Neural cell (in vitro differentiated cells): Measurements from ENCODE around the gene FAM168A. TPM values are rescaled to one million over a fixed set of nuclear protein-coding genes. Genes with fewer than 3 reads are reported as not detected.

Experiments
- H2AFZ ChIP-seq: fragments of 200-600, 300-800 bp; sonication (generic), shearing (Covaris generic); 2 replicates; pipeline ENCODE4 v1.6.0; 2014; ENCODE audit warnings: low read depth, mild to moderate bottlenecking, antibody characterized with exemption, low read length, moderate library complexity
- H3F3A ChIP-seq: fragments of 200-600 bp; shearing (Covaris generic); 2 replicates; pipeline ENCODE4 v1.6.1; 2016; ENCODE audit warnings: mild to moderate bottlenecking, moderate library complexity, mixed read lengths, antibody characterized with exemption, low read length; ENCODE audit not compliant: insufficient read depth, poor library complexity, severe bottlenecking
- H3K27ac ChIP-seq: fragments of 200-600, 300-800 bp; sonication (generic), shearing (Covaris generic); 2 replicates; pipeline ENCODE4 v1.5.1; 2014; ENCODE audit warnings: mild to moderate bottlenecking, low read length, moderate library complexity
- H3K27me3 ChIP-seq: fragments of 300-800, 200-600 bp; sonication (generic), shearing (Covaris generic); 2 replicates; pipeline ENCODE4 v1.6.0; 2014; ENCODE audit warnings: mild to moderate bottlenecking, low read depth, low read length, moderate library complexity; ENCODE audit not compliant: insufficient read depth
- H3K36me3 ChIP-seq: fragments of 300-800, 200-600 bp; sonication (generic), shearing (Covaris generic); 2 replicates; pipeline ENCODE4 v1.5.1; 2014; ENCODE audit warnings: mild to moderate bottlenecking, antibody characterized with exemption, low read length, moderate library complexity; ENCODE audit not compliant: insufficient read depth
- H3K4me2 ChIP-seq: fragments of 300-800, 200-600 bp; sonication (generic), shearing (Covaris generic); 2 replicates; pipeline ENCODE4 v1.6.0; 2014; ENCODE audit warnings: mild to moderate bottlenecking, low read length
- H3K4me3 ChIP-seq: fragments of 300-800, 200-600 bp; sonication (generic), shearing (Covaris generic); 2 replicates; pipeline ENCODE4 v1.5.1; 2014; ENCODE audit warnings: mild to moderate bottlenecking, low read length, moderate library complexity
- H3K79me2 ChIP-seq: fragments of 200-600 bp; shearing (Covaris generic); replicated peaks from 2 replicates; pipeline ENCODE4 v1.6.0; 2014; ENCODE audit warnings: mild to moderate bottlenecking, low read length, moderate library complexity; ENCODE audit not compliant: insufficient read depth
- H3K9ac ChIP-seq: fragments of 300-800, 200-600 bp; sonication (generic), shearing (Covaris generic); 2 replicates; pipeline ENCODE4 v1.6.1; 2016; ENCODE audit warnings: mild to moderate bottlenecking, low read length, mixed read lengths
- H3K9me2 ChIP-seq: fragments of 200-600 bp; shearing (Covaris generic); 2 replicates; pipeline ENCODE4 v1.6.1; 2016; ENCODE audit warnings: mild to moderate bottlenecking, low read length, mixed read lengths; ENCODE audit not compliant: insufficient read depth
- H3K9me3 ChIP-seq: fragments of 200-600, 300-800 bp; sonication (generic), shearing (Covaris generic); 2 replicates; pipeline ENCODE4 v1.6.1; 2016; ENCODE audit warnings: mild to moderate bottlenecking, mixed run types, low read length, moderate library complexity, mixed read lengths
- H4K20me1 ChIP-seq: fragments of 200-600 bp; shearing (Covaris generic); 2 replicates; pipeline ENCODE4 v1.6.1; 2016; ENCODE audit warnings: mild to moderate bottlenecking, mixed run types; ENCODE audit not compliant: insufficient read depth
- EP300 ChIP-seq: fragments of 450-650 bp; conservative IDR thresholded peaks from 2 replicates; pipeline ENCODE4 v1.6.1; 2014; ENCODE audit warnings: antibody characterized with exemption, mild to moderate bottlenecking, moderate library complexity; ENCODE audit not compliant: poor library complexity, severe bottlenecking
- EZH2 ChIP-seq: fragments of 200-600, 300-800 bp; shearing (Covaris generic), sonication (generic); IDR thresholded peaks from 2 replicates; pipeline ENCODE4 v1.6.1; 2014; ENCODE audit warnings: antibody characterized with exemption, low read length, borderline replicate concordance, mild to moderate bottlenecking; ENCODE audit not compliant: insufficient read depth, poor library complexity, severe bottlenecking
- MXI1 ChIP-seq: fragments of 450-650 bp; conservative IDR thresholded peaks from 2 replicates; pipeline ENCODE4 v1.6.1; 2014; ENCODE audit warnings: antibody characterized with exemption, mild to moderate bottlenecking; ENCODE audit not compliant: poor library complexity, severe bottlenecking
- POLR2AphosphoS5 ChIP-seq: IDR thresholded peaks from 2 replicates; pipeline ENCODE4 v1.6.1; 2012
- RAD21 ChIP-seq: fragments of 450-650 bp; conservative IDR thresholded peaks from 2 replicates; pipeline ENCODE4 v1.6.1; 2014; ENCODE audit warnings: antibody characterized with exemption, mild to moderate bottlenecking, moderate library complexity
- REST ChIP-seq: IDR thresholded peaks from 2 replicates; pipeline ENCODE4 v1.6.1; 2012; ENCODE audit warnings: borderline replicate concordance
- SMC3 ChIP-seq: fragments of 450-650 bp; conservative IDR thresholded peaks from 2 replicates; pipeline ENCODE4 v1.6.1; 2014; ENCODE audit warnings: antibody characterized with exemption, mild to moderate bottlenecking, moderate library complexity; ENCODE audit not compliant: poor library complexity
- TAF1 ChIP-seq: IDR thresholded peaks from 2 replicates; pipeline ENCODE4 v1.6.1; 2012; ENCODE audit warnings: low read depth
- polyA plus RNA-seq: library from polyadenylated mRNA; depleted of rRNA; stranded (reverse); fragments of >200 nt; gene quantifications from 2 replicates; pipeline ENCODE4 v1.2.3, GENCODE V29; 2014
- TF ChIP-seq, protein P1 (sequence below): fragments of 450-650 bp; IDR thresholded peaks from 2 replicates; pipeline ENCODE4 v1.5.1; 2014; ENCODE audit warnings: antibody characterized with exemption, mild to moderate bottlenecking, moderate library complexity; ENCODE audit not compliant: poor library complexity, severe bottlenecking

Gene FAM168A
- polyA plus RNA-seq, 1 donor from 2014 or later: 67.3 TPM

GRCh38 chr11:73452726-73453125 is 145.2 kb downstream of the FAM168A start:
- H2AFZ ChIP-seq: no peak overlapping the region

DNA sequence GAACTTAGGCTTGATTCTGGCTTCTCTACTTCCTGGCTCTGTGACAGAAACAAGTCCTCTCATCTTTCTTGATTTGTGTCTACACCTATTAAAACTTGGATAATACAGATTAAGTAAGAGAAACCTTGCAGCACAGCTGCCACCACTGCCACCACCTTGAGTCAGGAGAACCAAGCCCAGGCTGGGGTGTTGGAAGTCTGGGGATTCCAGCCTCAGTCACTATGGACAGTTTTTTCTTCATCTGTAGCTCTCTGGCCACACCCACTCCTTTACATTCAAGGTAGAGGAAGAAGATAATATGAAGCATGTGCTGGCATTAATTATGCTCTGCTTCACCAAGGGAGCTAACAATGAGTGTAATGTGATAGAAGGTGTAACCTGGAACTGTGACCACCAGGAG is 146.0 kb downstream of the FAM168A start:
- no peaks in the 10 kb centered on the region for H3K36me3 ChIP-seq
- no peaks in the 10 kb centered on the region for H3K27me3 ChIP-seq
- no peak overlapping the region for H3K27ac ChIP-seq
- no peak for TF ChIP-seq TAF1
- no peak overlapping the region for H3K9ac ChIP-seq
- H3K79me2 ChIP-seq: no peaks in the 10 kb centered on the region
- no peak overlapping the region for H3K4me2 ChIP-seq
- H3F3A ChIP-seq: no peaks in the 10 kb centered on the region
- no peak overlapping the region for H2AFZ ChIP-seq
- H3K4me3 ChIP-seq: no peak overlapping the region
- H3K9me2 ChIP-seq: no peaks in the 10 kb centered on the region
- H3K9me3 ChIP-seq: no peaks in the 10 kb centered on the region
- H4K20me1 ChIP-seq: no peaks in the 10 kb centered on the region

More at GRCh38 chr11:73452726-73453125, 145.2 kb downstream of the FAM168A start:
- Histone ChIP-seq H3K27me3 (no peaks in the 10 kb centered on the region), H3K79me2 (no peaks in the 10 kb centered on the region), H3K9me3 (no peaks in the 10 kb centered on the region), H4K20me1 (no peaks in the 10 kb centered on the region), H3K4me2 (no peak overlapping the region), H3K36me3 (no peaks in the 10 kb centered on the region), H3K4me3 (no peak overlapping the region), H3K27ac (no peak overlapping the region), H3K9ac (no peak overlapping the region), H3F3A (no peaks in the 10 kb centered on the region), H3K9me2 (no peaks in the 10 kb centered on the region)
- TF ChIP-seq, protein P1, sequence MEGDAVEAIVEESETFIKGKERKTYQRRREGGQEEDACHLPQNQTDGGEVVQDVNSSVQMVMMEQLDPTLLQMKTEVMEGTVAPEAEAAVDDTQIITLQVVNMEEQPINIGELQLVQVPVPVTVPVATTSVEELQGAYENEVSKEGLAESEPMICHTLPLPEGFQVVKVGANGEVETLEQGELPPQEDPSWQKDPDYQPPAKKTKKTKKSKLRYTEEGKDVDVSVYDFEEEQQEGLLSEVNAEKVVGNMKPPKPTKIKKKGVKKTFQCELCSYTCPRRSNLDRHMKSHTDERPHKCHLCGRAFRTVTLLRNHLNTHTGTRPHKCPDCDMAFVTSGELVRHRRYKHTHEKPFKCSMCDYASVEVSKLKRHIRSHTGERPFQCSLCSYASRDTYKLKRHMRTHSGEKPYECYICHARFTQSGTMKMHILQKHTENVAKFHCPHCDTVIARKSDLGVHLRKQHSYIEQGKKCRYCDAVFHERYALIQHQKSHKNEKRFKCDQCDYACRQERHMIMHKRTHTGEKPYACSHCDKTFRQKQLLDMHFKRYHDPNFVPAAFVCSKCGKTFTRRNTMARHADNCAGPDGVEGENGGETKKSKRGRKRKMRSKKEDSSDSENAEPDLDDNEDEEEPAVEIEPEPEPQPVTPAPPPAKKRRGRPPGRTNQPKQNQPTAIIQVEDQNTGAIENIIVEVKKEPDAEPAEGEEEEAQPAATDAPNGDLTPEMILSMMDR: no peak
- no peak for TF ChIP-seq EP300
- TF ChIP-seq EZH2: no peak
- no peak for TF ChIP-seq MXI1
- no peak for TF ChIP-seq RAD21
- TF ChIP-seq REST: no peak
- no peak for TF ChIP-seq SMC3
- TF ChIP-seq POLR2AphosphoS5: no peak
- no peak for TF ChIP-seq TAF1

GRCh38 chr11:73446766-73447165 is 151.1 kb downstream of the FAM168A start:
- H3K4me3 ChIP-seq: no peak overlapping the region
- no peak overlapping the region for H3K27ac ChIP-seq
- no peaks in the 10 kb centered on the region for H3K27me3 ChIP-seq
- no peaks in the 10 kb centered on the region for H3K79me2 ChIP-seq
- no peaks in the 10 kb centered on the region for H3K9me2 ChIP-seq
- H3K9ac ChIP-seq: no peak overlapping the region
- H3K4me2 ChIP-seq: no peak overlapping the region
- no peak for TF ChIP-seq MXI1
- no peaks in the 10 kb centered on the region for H3K9me3 ChIP-seq
- no peaks in the 10 kb centered on the region for H3K36me3 ChIP-seq
- no peak overlapping the region for H2AFZ ChIP-seq
- H4K20me1 ChIP-seq: no peaks in the 10 kb centered on the region
- H3F3A ChIP-seq: no peaks in the 10 kb centered on the region
